Thoracic aorta endothelial cell (primary cell): ENCODE data around the gene TECRL. TPM values are rescaled to one million over a fixed set of nuclear protein-coding genes. Genes with fewer than 3 reads are reported as not detected.

Experiments used
- small RNA-seq: library from RNA; depleted of rRNA; stranded (forward); fragments of <200 nt; gene quantifications from one replicate; pipeline ENCODE3, GENCODE V24; 2012
- total RNA-seq: library from RNA; depleted of rRNA; stranded (reverse); fragments of >200 nt; gene quantifications from 2 replicates; pipeline ENCODE4 v1.2.3, GENCODE V29; 2012

The TECRL gene, protein sequence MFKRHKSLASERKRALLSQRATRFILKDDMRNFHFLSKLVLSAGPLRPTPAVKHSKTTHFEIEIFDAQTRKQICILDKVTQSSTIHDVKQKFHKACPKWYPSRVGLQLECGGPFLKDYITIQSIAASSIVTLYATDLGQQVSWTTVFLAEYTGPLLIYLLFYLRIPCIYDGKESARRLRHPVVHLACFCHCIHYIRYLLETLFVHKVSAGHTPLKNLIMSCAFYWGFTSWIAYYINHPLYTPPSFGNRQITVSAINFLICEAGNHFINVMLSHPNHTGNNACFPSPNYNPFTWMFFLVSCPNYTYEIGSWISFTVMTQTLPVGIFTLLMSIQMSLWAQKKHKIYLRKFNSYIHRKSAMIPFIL
- not detected in 2 replicates for total RNA-seq

DNA sequence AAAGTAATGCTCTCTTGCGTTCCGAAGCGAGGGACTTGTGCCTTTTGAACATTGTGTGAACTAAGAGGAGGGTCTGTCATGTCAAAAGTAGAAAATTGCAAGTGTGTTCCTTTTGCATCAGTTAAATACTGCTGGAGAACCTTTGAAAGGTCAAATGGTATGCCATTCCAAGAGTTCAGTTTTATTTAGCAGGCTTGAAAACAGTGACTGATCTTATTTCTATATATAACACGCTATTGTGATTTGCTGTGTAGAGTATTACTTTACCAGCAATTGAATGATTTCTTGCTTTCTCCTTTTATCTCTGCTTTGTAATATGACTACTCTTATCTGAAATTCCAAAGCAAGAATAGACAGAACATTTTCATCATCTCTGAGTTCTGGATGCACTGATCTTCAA, at the start of gene TECRL:
TECRL (minus strand) TSS at position 151 of the 400 bp plus-strand sequence; CDS start at position 52, 99 bp downstream.

Small RNAs within 50 kb of the gene (small RNA-seq; reads per million reads assigned to genes)
- gene RNU6-191P = not detected
